MM.1S (cell line): ENCODE measurements around the gene TSEN2.

Experiments used
- DNase-seq: peaks from one replicate; pipeline ENCODE4 v3.0.0-alpha.2; 2015
- H2AFZ ChIP-seq: fragments of 300-600 bp; sonication (generic); 2 replicates; pipeline ENCODE4 v1.6.0; 2016; ENCODE audit warnings: antibody characterized with exemption, low read length
- H3F3A ChIP-seq: fragments of 300-600 bp; sonication (generic); 2 replicates; pipeline ENCODE4 v1.6.1; 2016; ENCODE audit warnings: mild to moderate bottlenecking, antibody characterized with exemption, low read length, moderate library complexity, mixed read lengths; ENCODE audit not compliant: insufficient read depth
- H3K27ac ChIP-seq: fragments of 300-600 bp; sonication (generic); 2 replicates; pipeline ENCODE4 v1.5.1; 2016; ENCODE audit warnings: mild to moderate bottlenecking, low read length
- H3K27me3 ChIP-seq: fragments of 300-600 bp; sonication (generic); replicated peaks from 2 replicates; pipeline ENCODE4 v1.6.0; 2016; ENCODE audit warnings: low read length; ENCODE audit not compliant: insufficient read depth
- H3K36me3 ChIP-seq: fragments of 300-600 bp; sonication (generic); replicated peaks from 2 replicates; pipeline ENCODE4 v1.6.1; 2016; ENCODE audit warnings: mild to moderate bottlenecking, low read length, mixed read lengths; ENCODE audit not compliant: insufficient read depth
- H3K4me1 ChIP-seq: fragments of 300-600 bp; sonication (generic); 2 replicates; pipeline ENCODE4 v1.6.1; 2016; ENCODE audit warnings: low read length, mixed read lengths
- H3K4me2 ChIP-seq: fragments of 300-600 bp; sonication (generic); 2 replicates; pipeline ENCODE4 v1.6.0; 2016; ENCODE audit warnings: low read depth, low read length
- H3K4me3 ChIP-seq: fragments of 300-600 bp; sonication (generic); 2 replicates; pipeline ENCODE4 v1.5.1; 2016; ENCODE audit warnings: low read length, mixed read lengths
- H3K79me2 ChIP-seq: fragments of 300-600 bp; sonication (generic); 2 replicates; pipeline ENCODE4 v1.6.1; 2016; ENCODE audit warnings: mixed run types, low read length, mixed read lengths
- H3K9ac ChIP-seq: fragments of 300-600 bp; sonication (generic); 2 replicates; pipeline ENCODE4 v1.6.1; 2016; ENCODE audit warnings: low read length, mixed read lengths
- H3K9me2 ChIP-seq: fragments of 300-600 bp; sonication (generic); replicated peaks from 2 replicates; pipeline ENCODE4 v1.6.1; 2016; ENCODE audit warnings: mild to moderate bottlenecking, low read length, mixed read lengths; ENCODE audit not compliant: insufficient read depth
- H3K9me3 ChIP-seq: fragments of 300-600 bp; sonication (generic); replicated peaks from 2 replicates; pipeline ENCODE4 v1.6.1; 2016; ENCODE audit warnings: mild to moderate bottlenecking, low read length, mixed read lengths; ENCODE audit not compliant: insufficient read depth
- H4K20me1 ChIP-seq: fragments of 300-600 bp; sonication (generic); 2 replicates; pipeline ENCODE4 v1.6.1; 2016; ENCODE audit warnings: mild to moderate bottlenecking, low read length, moderate library complexity, mixed read lengths; ENCODE audit not compliant: insufficient read depth
- CTCF ChIP-seq: fragments of 300-600 bp; sonication (generic); IDR thresholded peaks from 2 replicates; pipeline ENCODE4 v1.5.1; 2016; ENCODE audit warnings: antibody characterized with exemption, low read length, mixed read lengths
- EZH2 ChIP-seq: fragments of 300-600 bp; sonication (generic); optimal IDR thresholded peaks from 2 replicates; pipeline ENCODE3; 2017; ENCODE audit warnings: low read depth, mild to moderate bottlenecking, antibody characterized with exemption, low read length, mixed read lengths
- EZH2phosphoT487 ChIP-seq: fragments of 300-600 bp; sonication (generic); IDR thresholded peaks from 2 replicates; pipeline ENCODE4 v1.6.1; 2018; ENCODE audit warnings: antibody characterized with exemption, low read length

Gene TSEN2

GRCh38 chr3:12516873-12517272 is 32.6 kb downstream of the TSEN2 start:
- Histone ChIP-seq H3K9me3 (no peaks in the 10 kb centered on the region), H4K20me1 (no peaks in the 10 kb centered on the region), H3K79me2 (no peaks in the 10 kb centered on the region), H2AFZ (no peak overlapping the region), H3K27me3 (no peaks in the 10 kb centered on the region), H3F3A (no peaks in the 10 kb centered on the region), H3K36me3 (no peaks in the 10 kb centered on the region; the same call in 1 of the 2 replicates), H3K27ac (no peak overlapping the region), H3K4me1 (no peaks in the 10 kb centered on the region), H3K9me2 (no peaks in the 10 kb centered on the region), H3K4me2 (no peak overlapping the region), H3K4me3 (no peak overlapping the region), H3K9ac (no peak overlapping the region)
- DNase-seq: no peak
- TF ChIP-seq CTCF (no peak), EZH2 (no peak), EZH2phosphoT487 (no peak)

- Histone ChIP-seq H3K9me2 (no peaks in the 10 kb centered on the region), H3K27ac (no peak overlapping the region), H3K36me3 (no peaks in the 10 kb centered on the region; the same call in 1 of the 2 replicates), H3K79me2 (no peaks in the 10 kb centered on the region), H3K4me3 (no peak overlapping the region), H2AFZ (no peak overlapping the region), H3F3A (no peaks in the 10 kb centered on the region), H3K9ac (no peak overlapping the region), H3K9me3 (no peaks in the 10 kb centered on the region), H3K4me1 (no peaks in the 10 kb centered on the region), H4K20me1 (no peaks in the 10 kb centered on the region), H3K4me2 (no peak overlapping the region), H3K27me3 (no peaks in the 10 kb centered on the region)
- DNase-seq: no peak
- no peak for TF ChIP-seq EZH2phosphoT487
These were observed 34.2 kb downstream of the TSEN2 start for GRCh38 chr3:12518261-12519028.

- Histone ChIP-seq H3K4me1 (no peaks in the 10 kb centered on the region), H3K79me2 (no peaks in the 10 kb centered on the region), H2AFZ (no peak overlapping the region), H3K27me3 (no peaks in the 10 kb centered on the region), H3K4me3 (no peak overlapping the region), H3K4me2 (no peak overlapping the region), H3K36me3 (no peaks in the 10 kb centered on the region), H3K9me2 (no peaks in the 10 kb centered on the region), H3F3A (no peaks in the 10 kb centered on the region), H3K9ac (no peak overlapping the region), H3K9me3 (no peaks in the 10 kb centered on the region), H3K27ac (no peak overlapping the region), H4K20me1 (no peaks in the 10 kb centered on the region)
- no peak for DNase-seq
- TF ChIP-seq EZH2 (no peak), CTCF (no peak), EZH2phosphoT487 (no peak)
These were observed 36.7 kb downstream of the TSEN2 start for GRCh38 chr3:12521010-12521409.

- 0 out of 2 replicates have a peak, but pooled peaks cover 3% of the 10 kb centered on the region for H3K36me3 ChIP-seq
These were observed 38.4 kb downstream of the TSEN2 start for GRCh38 chr3:12522721-12523120.

More at GRCh38 chr3:12522721-12523120, 38.4 kb downstream of the TSEN2 start:
- Histone ChIP-seq H3K79me2 (no peaks in the 10 kb centered on the region), H3K27me3 (no peaks in the 10 kb centered on the region), H3K4me2 (no peak overlapping the region), H3K4me3 (no peak overlapping the region), H3K9me3 (no peaks in the 10 kb centered on the region), H2AFZ (no peak overlapping the region), H3K27ac (no peak overlapping the region), H3K9ac (no peak overlapping the region), H3K4me1 (no peaks in the 10 kb centered on the region), H4K20me1 (no peaks in the 10 kb centered on the region), H3K9me2 (no peaks in the 10 kb centered on the region), H3F3A (no peaks in the 10 kb centered on the region)
- no peak for DNase-seq
- TF ChIP-seq EZH2phosphoT487 (no peak), EZH2 (no peak), CTCF (no peak)
